ENCODE measurements around the gene PKP1. TPM values are rescaled to one million over a fixed set of nuclear protein-coding genes. Genes with fewer than 3 reads are reported as not detected.

The PKP1 gene
- total RNA-seq, 1 donor from 2014 or later, result 0.02 TPM

DNA sequence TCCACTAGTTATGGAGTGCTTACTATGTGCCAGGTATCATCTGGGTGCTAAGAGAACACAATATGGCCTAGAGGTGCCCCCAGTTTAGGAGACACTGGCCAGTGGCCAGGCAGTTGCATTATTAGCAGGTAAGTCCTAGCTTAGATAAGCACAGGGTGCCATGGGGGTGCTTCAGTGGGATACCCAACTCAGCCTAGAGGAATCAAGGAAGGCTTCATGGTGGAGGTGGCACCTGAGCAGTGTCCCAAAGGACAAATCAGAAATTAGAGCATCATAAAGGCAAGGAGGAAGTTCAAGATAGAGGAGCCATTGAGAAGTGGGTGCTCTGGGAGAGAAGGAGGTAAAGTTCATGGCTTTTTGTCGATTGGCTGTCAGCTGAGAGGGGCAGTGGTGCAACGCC is 31.9 kb upstream of the PKP1 start:
- no peak overlapping the region for H3K4me2 ChIP-seq
- no peaks in the 10 kb centered on the region for H3F3A ChIP-seq (ENCODE audit: low read depth)
- no peaks in the 10 kb centered on the region for H4K20me1 ChIP-seq (ENCODE audit: low read depth)
- no peaks in the 10 kb centered on the region for H3K9me3 ChIP-seq (ENCODE audit: low read depth)
- no peaks in the 10 kb centered on the region for H3K27me3 ChIP-seq
- no peak overlapping the region for H3K27ac Mint-ChIP-seq
- no peak for DNase-seq (ENCODE audit: low spot score)
- H3K4me1 ChIP-seq, result no peaks in the 10 kb centered on the region
- no peak overlapping the region for H3K4me3 ChIP-seq
- H3K36me3 Mint-ChIP-seq, result no peaks in the 10 kb centered on the region
- H3K9me3 Mint-ChIP-seq, result no peaks in the 10 kb centered on the region
- no peaks in the 10 kb centered on the region for H3K36me3 ChIP-seq
- H3K27me3 Mint-ChIP-seq (ENCODE audit: insufficient read depth, low read depth), result peaks cover 3% of the 10 kb centered on the region
- TF ChIP-seq, protein P1, sequence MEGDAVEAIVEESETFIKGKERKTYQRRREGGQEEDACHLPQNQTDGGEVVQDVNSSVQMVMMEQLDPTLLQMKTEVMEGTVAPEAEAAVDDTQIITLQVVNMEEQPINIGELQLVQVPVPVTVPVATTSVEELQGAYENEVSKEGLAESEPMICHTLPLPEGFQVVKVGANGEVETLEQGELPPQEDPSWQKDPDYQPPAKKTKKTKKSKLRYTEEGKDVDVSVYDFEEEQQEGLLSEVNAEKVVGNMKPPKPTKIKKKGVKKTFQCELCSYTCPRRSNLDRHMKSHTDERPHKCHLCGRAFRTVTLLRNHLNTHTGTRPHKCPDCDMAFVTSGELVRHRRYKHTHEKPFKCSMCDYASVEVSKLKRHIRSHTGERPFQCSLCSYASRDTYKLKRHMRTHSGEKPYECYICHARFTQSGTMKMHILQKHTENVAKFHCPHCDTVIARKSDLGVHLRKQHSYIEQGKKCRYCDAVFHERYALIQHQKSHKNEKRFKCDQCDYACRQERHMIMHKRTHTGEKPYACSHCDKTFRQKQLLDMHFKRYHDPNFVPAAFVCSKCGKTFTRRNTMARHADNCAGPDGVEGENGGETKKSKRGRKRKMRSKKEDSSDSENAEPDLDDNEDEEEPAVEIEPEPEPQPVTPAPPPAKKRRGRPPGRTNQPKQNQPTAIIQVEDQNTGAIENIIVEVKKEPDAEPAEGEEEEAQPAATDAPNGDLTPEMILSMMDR (IDR thresholded peaks at IDR 0.05), result no peak
- no peak for TF ChIP-seq EZH2 (IDR thresholded peaks at IDR 0.05)
- no peak for TF ChIP-seq EZH2phosphoT487 (IDR thresholded peaks at IDR 0.05)
- H2AFZ ChIP-seq (replicated peaks), result no peak overlapping the region
- no peak overlapping the region for H3K9ac ChIP-seq
- no peak overlapping the region for H3K27ac ChIP-seq
- no peaks in the 10 kb centered on the region for H3K4me1 Mint-ChIP-seq
- no peak overlapping the region for H3K4me3 Mint-ChIP-seq
- H3K79me2 ChIP-seq (ENCODE audit: low read depth), result no peaks in the 10 kb centered on the region

DNA sequence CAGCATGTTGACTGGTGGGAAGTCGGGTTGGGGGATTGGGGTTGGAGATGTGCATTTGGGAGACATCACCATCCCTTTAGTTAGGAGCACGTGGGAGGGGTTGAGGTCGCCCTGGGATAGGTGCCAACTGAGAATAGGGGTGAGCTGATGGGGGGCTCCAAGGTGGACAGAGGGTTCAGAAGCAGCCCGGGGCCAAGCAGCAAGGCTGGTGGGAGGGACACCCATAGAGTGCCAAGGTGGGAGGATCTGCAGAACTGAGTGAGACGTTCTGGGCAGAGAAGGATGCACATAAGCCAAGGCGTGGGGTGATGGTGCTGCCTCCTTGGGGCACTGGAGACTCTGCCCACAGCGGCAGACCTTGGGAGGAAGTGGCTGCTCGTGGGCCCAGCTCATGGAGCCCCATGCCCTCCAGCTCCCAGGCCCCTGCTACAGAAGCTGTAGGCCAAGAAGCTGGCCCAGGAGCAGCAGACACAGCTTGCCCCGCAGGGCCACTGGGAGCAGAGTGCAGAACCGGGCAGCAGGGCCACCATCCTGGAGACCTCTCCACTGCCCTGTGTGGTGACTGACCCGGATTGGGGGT is 31.4 kb upstream of the PKP1 start:
- no peaks in the 10 kb centered on the region for H3K9me3 ChIP-seq (ENCODE audit: low read depth)
- H3K4me1 Mint-ChIP-seq, result no peaks in the 10 kb centered on the region
- TF ChIP-seq EZH2 (IDR thresholded peaks at IDR 0.05), result no peak
- TF ChIP-seq, protein P1 (IDR thresholded peaks at IDR 0.05), result no peak
- TF ChIP-seq EZH2phosphoT487 (IDR thresholded peaks at IDR 0.05), result no peak
- no peak overlapping the region for H3K9ac ChIP-seq
- no peak overlapping the region for H2AFZ ChIP-seq (replicated peaks)
- no peaks in the 10 kb centered on the region for H3F3A ChIP-seq (ENCODE audit: low read depth)
- no peak overlapping the region for H3K4me3 Mint-ChIP-seq
- no peaks in the 10 kb centered on the region for H3K27me3 ChIP-seq
- no peaks in the 10 kb centered on the region for H3K79me2 ChIP-seq (ENCODE audit: low read depth)
- H3K27ac Mint-ChIP-seq, result no peak overlapping the region
- H3K27me3 Mint-ChIP-seq (ENCODE audit: insufficient read depth, low read depth), result peaks cover 3% of the 10 kb centered on the region
- H3K36me3 Mint-ChIP-seq, result no peaks in the 10 kb centered on the region
- H3K9me3 Mint-ChIP-seq, result no peaks in the 10 kb centered on the region
- H3K4me1 ChIP-seq, result no peaks in the 10 kb centered on the region
- H4K20me1 ChIP-seq (ENCODE audit: low read depth), result no peaks in the 10 kb centered on the region
- H3K4me2 ChIP-seq, result no peak overlapping the region
- no peaks in the 10 kb centered on the region for H3K36me3 ChIP-seq
- H3K27ac ChIP-seq, result no peak overlapping the region
- no peak for DNase-seq (ENCODE audit: low spot score)
- H3K4me3 ChIP-seq, result no peak overlapping the region

- Mint-ChIP-seq H3K36me3 (no peaks in the 10 kb centered on the region), H3K4me1 (no peaks in the 10 kb centered on the region), H3K27me3 (ENCODE audit: insufficient read depth, low read depth) (peaks cover 3% of the 10 kb centered on the region), H3K4me3 (no peak overlapping the region), H3K9me3 (no peaks in the 10 kb centered on the region), H3K27ac (no peak overlapping the region)
- TF ChIP-seq, protein P1 (IDR thresholded peaks at IDR 0.05), result no peak
- TF ChIP-seq EZH2 (IDR thresholded peaks at IDR 0.05) (no peak), EZH2phosphoT487 (IDR thresholded peaks at IDR 0.05) (no peak)
- no peak overlapping the region for H2AFZ ChIP-seq (replicated peaks)
- no peak overlapping the region for H3K4me3 ChIP-seq
- no peaks in the 10 kb centered on the region for H3K79me2 ChIP-seq (ENCODE audit: low read depth)
- H3F3A ChIP-seq (ENCODE audit: low read depth), result no peaks in the 10 kb centered on the region
- DNase-seq (ENCODE audit: low spot score), result no peak
- no peaks in the 10 kb centered on the region for H3K4me1 ChIP-seq
- H3K9me3 ChIP-seq (ENCODE audit: low read depth), result no peaks in the 10 kb centered on the region
- no peak overlapping the region for H3K4me2 ChIP-seq
- H3K36me3 ChIP-seq, result no peaks in the 10 kb centered on the region
- H3K27me3 ChIP-seq, result no peaks in the 10 kb centered on the region
- no peak overlapping the region for H3K27ac ChIP-seq
- H4K20me1 ChIP-seq (ENCODE audit: low read depth), result no peaks in the 10 kb centered on the region
- no peak overlapping the region for H3K9ac ChIP-seq
Measured at GRCh38 chr1:201252944-201253371, 30.3 kb upstream of the PKP1 start.
